IgD-negative memory B cell (primary cell): Measurements from ENCODE around the gene SELENON. TPM values are rescaled to one million over a fixed set of nuclear protein-coding genes. Genes with fewer than 3 reads are reported as not detected.

ENCODE experiments used
- H3K27ac Mint-ChIP-seq, 3 donors: one replicate each; pipeline ENCODE4 v1.8.0; 2020 to 2022; ENCODE audit warnings: mild to moderate bottlenecking in 3 of 3, mixed read lengths in 3 of 3, moderate library complexity in 1 of 3
- H3K27me3 Mint-ChIP-seq: one replicate; pipeline ENCODE4 v1.8.0; 2021; ENCODE audit warnings: mixed read lengths
- H3K36me3 Mint-ChIP-seq: one replicate; pipeline ENCODE4 v1.8.0; 2020; ENCODE audit warnings: mild to moderate bottlenecking, mixed read lengths
- H3K4me1 Mint-ChIP-seq, 3 donors: one replicate each; pipeline ENCODE4 v1.8.0; 2020 to 2022; ENCODE audit warnings: mixed read lengths in 3 of 3, mild to moderate bottlenecking in 1 of 3
- H3K4me3 Mint-ChIP-seq, 4 donors: one replicate each; pipeline ENCODE4 v1.8.0; 2020 to 2022; ENCODE audit warnings: mild to moderate bottlenecking in 4 of 4, mixed read lengths in 4 of 4, moderate library complexity in 3 of 4
- H3K9me3 Mint-ChIP-seq, 3 donors: one replicate each; pipeline ENCODE4 v1.8.0; 2020 to 2021; ENCODE audit warnings: mixed read lengths in 3 of 3, mild to moderate bottlenecking in 1 of 3
- polyA plus RNA-seq: library from polyadenylated mRNA; unstranded; fragments of 300-500 nt; fragmentation: Illumina TruSeq; gene quantifications from one replicate; pipeline ENCODE4 v1.2.3, GENCODE V29; 2021

Gene SELENON
- polyA plus RNA-seq, 1 donor from 2014 or later, result 1.2 TPM

- H3K27ac Mint-ChIP-seq, result peak overlapping the region in 1 of 3 donors; percentile 41
Measured at GRCh38 chr1:25795946-25796810, 3.8 kb upstream of the SELENON start.

GRCh38 chr1:25796811-25797458 lies 3.1 kb upstream of the SELENON start:
- no peaks in the 10 kb centered on the region for H3K36me3 Mint-ChIP-seq
- peaks cover 0 to 1% (median 0%) of the 10 kb centered on the region in 3 donors for H3K9me3 Mint-ChIP-seq
- peaks cover 7 to 16% (median 8%) of the 10 kb centered on the region in 3 donors for H3K4me1 Mint-ChIP-seq
- H3K27me3 Mint-ChIP-seq, result no peaks in the 10 kb centered on the region
- peak overlapping the region in 2 of 4 donors; percentile 9 to 60 for H3K4me3 Mint-ChIP-seq
- H3K27ac Mint-ChIP-seq, result peak overlapping the region in 2 of 3 donors; percentile 41 to 55

More at GRCh38 chr1:25795946-25796810, 3.8 kb upstream of the SELENON start:
- Mint-ChIP-seq H3K27me3 (no peaks in the 10 kb centered on the region), H3K9me3 (peaks cover 0 to 1% (median 0%) of the 10 kb centered on the region in 3 donors), H3K4me1 (peaks cover 7 to 16% (median 10%) of the 10 kb centered on the region in 3 donors), H3K4me3 (peak overlapping the region in 1 of 4 donors; percentile 9), H3K36me3 (no peaks in the 10 kb centered on the region)

GRCh38 chr1:25797939-25798338 lies 2.1 kb upstream of the SELENON start:
- no peak overlapping the region for H3K27ac Mint-ChIP-seq
- peaks cover 0 to 1% (median 0%) of the 10 kb centered on the region in 3 donors for H3K9me3 Mint-ChIP-seq
- H3K27me3 Mint-ChIP-seq, result no peaks in the 10 kb centered on the region
- peak overlapping the region in 1 of 4 donors; percentile 65 for H3K4me3 Mint-ChIP-seq
- peaks cover 11 to 20% (median 12%) of the 10 kb centered on the region in 3 donors for H3K4me1 Mint-ChIP-seq
- no peaks in the 10 kb centered on the region for H3K36me3 Mint-ChIP-seq

- Mint-ChIP-seq H3K9me3 (peaks cover 0 to 1% (median 0%) of the 10 kb centered on the region in 3 donors), H3K27me3 (no peaks in the 10 kb centered on the region), H3K4me1 (peaks cover 14 to 24% (median 14%) of the 10 kb centered on the region in 3 donors), H3K36me3 (no peaks in the 10 kb centered on the region), H3K4me3 (peak overlapping the region; percentile 27 to 89 (median 71)), H3K27ac (no peak overlapping the region)
Measured at GRCh38 chr1:25798666-25799351, 1.2 kb upstream of the SELENON start.

- peak overlapping the region in 3 of 4 donors; percentile 37 to 89 (median 77) for H3K4me3 Mint-ChIP-seq
- H3K9me3 Mint-ChIP-seq, result peaks cover 0 to 1% (median 0%) of the 10 kb centered on the region in 3 donors
- peaks cover 14 to 25% (median 14%) of the 10 kb centered on the region in 3 donors for H3K4me1 Mint-ChIP-seq
- peak overlapping the region in 1 of 3 donors; percentile 31 for H3K27ac Mint-ChIP-seq
- H3K36me3 Mint-ChIP-seq, result no peaks in the 10 kb centered on the region
- no peaks in the 10 kb centered on the region for H3K27me3 Mint-ChIP-seq
Measured at GRCh38 chr1:25799352-25799934, 550 bp upstream of the SELENON start.

GRCh38 chr1:25800703-25801377 lies 847 bp downstream of the SELENON start:
- Mint-ChIP-seq H3K36me3 (no peaks in the 10 kb centered on the region), H3K4me3 (peak overlapping the region; percentile 71 to 90 (median 83)), H3K27me3 (peaks cover 4% of the 10 kb centered on the region), H3K9me3 (peaks cover 0 to 1% (median 0%) of the 10 kb centered on the region in 3 donors), H3K27ac (no peak overlapping the region), H3K4me1 (peaks cover 14 to 27% (median 14%) of the 10 kb centered on the region in 3 donors)

GRCh38 chr1:25802915-25803314 lies 2.9 kb downstream of the SELENON start:
- Mint-ChIP-seq H3K27ac (no peak overlapping the region), H3K27me3 (peaks cover 4% of the 10 kb centered on the region), H3K9me3 (peaks cover 0 to 1% (median 0%) of the 10 kb centered on the region in 3 donors), H3K4me3 (peak overlapping the region in 3 of 4 donors; percentile 1 to 71 (median 51)), H3K36me3 (no peaks in the 10 kb centered on the region), H3K4me1 (peaks cover 7 to 13% (median 10%) of the 10 kb centered on the region in 3 donors)

- peaks cover 4% of the 10 kb centered on the region for H3K27me3 Mint-ChIP-seq
- peaks cover 7 to 13% (median 10%) of the 10 kb centered on the region in 3 donors for H3K4me1 Mint-ChIP-seq
- H3K9me3 Mint-ChIP-seq, result peaks cover 0 to 1% (median 0%) of the 10 kb centered on the region in 3 donors
- no peak overlapping the region for H3K27ac Mint-ChIP-seq
- no peaks in the 10 kb centered on the region for H3K36me3 Mint-ChIP-seq
- peak overlapping the region in 1 of 4 donors; percentile 71 for H3K4me3 Mint-ChIP-seq
Measured at GRCh38 chr1:25803368-25803767, 3.4 kb downstream of the SELENON start.

- Mint-ChIP-seq H3K9me3 (peaks cover 0 to 1% (median 0%) of the 10 kb centered on the region in 3 donors), H3K36me3 (no peaks in the 10 kb centered on the region), H3K27me3 (peaks cover 4% of the 10 kb centered on the region), H3K4me1 (peaks cover 7 to 17% (median 13%) of the 10 kb centered on the region in 3 donors), H3K27ac (no peak overlapping the region), H3K4me3 (peak overlapping the region in 2 of 4 donors; percentile 17 to 75)
Measured at GRCh38 chr1:25804244-25804963, 4.4 kb downstream of the SELENON start.

GRCh38 chr1:25804964-25805862 lies 5.2 kb downstream of the SELENON start:
- Mint-ChIP-seq H3K27ac (no peak overlapping the region), H3K36me3 (no peaks in the 10 kb centered on the region), H3K4me1 (peaks cover 10 to 23% (median 19%) of the 10 kb centered on the region in 3 donors), H3K4me3 (peak overlapping the region in 1 of 4 donors; percentile 75), H3K27me3 (peaks cover 4% of the 10 kb centered on the region), H3K9me3 (no peaks in the 10 kb centered on the region)

GRCh38 chr1:25805863-25806225 lies 5.9 kb downstream of the SELENON start:
- Mint-ChIP-seq H3K4me3 (no peak overlapping the region), H3K27ac (no peak overlapping the region), H3K4me1 (peaks cover 11 to 23% (median 19%) of the 10 kb centered on the region in 3 donors), H3K27me3 (peaks cover 4% of the 10 kb centered on the region), H3K36me3 (no peaks in the 10 kb centered on the region), H3K9me3 (no peaks in the 10 kb centered on the region)

GRCh38 chr1:25806418-25806817 lies 6.4 kb downstream of the SELENON start:
- Mint-ChIP-seq H3K27ac (no peak overlapping the region), H3K9me3 (no peaks in the 10 kb centered on the region), H3K36me3 (no peaks in the 10 kb centered on the region), H3K4me1 (peaks cover 15 to 24% (median 19%) of the 10 kb centered on the region in 3 donors), H3K27me3 (peaks cover 4% of the 10 kb centered on the region), H3K4me3 (no peak overlapping the region)
